K562 (cell line): ENCODE results near the gene PCNX2. TPM values are rescaled to one million over a fixed set of nuclear protein-coding genes. Genes with fewer than 3 reads are reported as not detected.

Source experiments
- BACH1 ChIP-seq: fragments of 200-800 bp; sonication (Bioruptor generic); IDR thresholded peaks from 2 replicates; pipeline ENCODE4 v1.6.1; 2016; ENCODE audit warnings: missing genetic modification characterization, missing compliant biosample characterization
- CLOCK ChIP-seq: fragments of 250-450 bp; sonication (Bioruptor Pico); IDR thresholded peaks from 2 replicates; pipeline ENCODE4 v1.4.0; 2020; ENCODE audit warnings: mild to moderate bottlenecking, moderate library complexity, borderline replicate concordance
- EHMT2 ChIP-seq: fragments of 450-650 bp; IDR thresholded peaks from 2 replicates; pipeline ENCODE4 v1.6.1; 2018; ENCODE audit warnings: antibody characterized with exemption
- ELF4 ChIP-seq: fragments of 450-650 bp; formaldehyde crosslinking; IDR thresholded peaks from 2 replicates; pipeline ENCODE4 v1.4.0; 2022; ENCODE audit warnings: missing genetic modification characterization
- FIP1L1 ChIP-seq: fragments of 200-400 bp; formaldehyde crosslinking; IDR thresholded peaks from 2 replicates; pipeline ENCODE4 v1.6.1; 2018; ENCODE audit warnings: mild to moderate bottlenecking, low read depth, low read length; ENCODE audit not compliant: poor library complexity, severe bottlenecking
- FOXP1 ChIP-seq: sonication (generic); formaldehyde crosslinking; IDR thresholded peaks from 2 replicates; pipeline ENCODE4 v1.8.0; 2022; ENCODE audit warnings: mild to moderate bottlenecking, missing genetic modification reagents
- ILK ChIP-seq: fragments of 450-650 bp; IDR thresholded peaks from 2 replicates; pipeline ENCODE4 v1.6.1; 2016; ENCODE audit warnings: missing genetic modification characterization, low read depth, mild to moderate bottlenecking, missing compliant biosample characterization, moderate library complexity, borderline replicate concordance
- LARP7 ChIP-seq: fragments of 450-650 bp; IDR thresholded peaks from 2 replicates; pipeline ENCODE4 v1.6.1; 2016
- MTA1 ChIP-seq: fragments of 450-650 bp; IDR thresholded peaks from 2 replicates; pipeline ENCODE4 v1.6.1; 2017; ENCODE audit warnings: borderline replicate concordance
- PPARD ChIP-seq: fragments of 250-450 bp; sonication (Bioruptor Pico); IDR thresholded peaks from 2 replicates; pipeline ENCODE4 v1.8.0; 2022; ENCODE audit warnings: inconsistent platforms, mild to moderate bottlenecking, moderate library complexity
- RAD21 ChIP-seq, 2 experiments: fragments of 250-450 bp in 1 of 2; fragments of 450-650 bp in 1 of 2; sonication (Bioruptor Pico) in 1 of 2; formaldehyde crosslinking in 1 of 2; IDR thresholded peaks in 1 of 2; conservative IDR thresholded peaks in 1 of 2; 2 replicates each; pipeline versions ENCODE4 v1.4.0 to v1.8.0; 2020 to 2022; ENCODE audit warnings: mild to moderate bottlenecking in 2 of 2, moderate library complexity in 1 of 2
- SAFB2 ChIP-seq: fragments of 200-400 bp; formaldehyde crosslinking; IDR thresholded peaks from 2 replicates; pipeline ENCODE4 v1.6.1; 2018; ENCODE audit warnings: borderline replicate concordance, low read length, low read depth, moderate library complexity; ENCODE audit not compliant: severe bottlenecking
- SNIP1 ChIP-seq: fragments of 450-650 bp; IDR thresholded peaks from 2 replicates; pipeline ENCODE4 v1.7.1; 2017; ENCODE audit warnings: low read depth, mild to moderate bottlenecking
- TAL1 ChIP-seq: fragments of 450-650 bp; IDR thresholded peaks from 2 replicates; pipeline ENCODE4 v1.6.1; 2016; ENCODE audit warnings: mild to moderate bottlenecking
- XRCC3 ChIP-seq: fragments of 450-650 bp; IDR thresholded peaks from 2 replicates; pipeline ENCODE4 v1.6.1; 2017; ENCODE audit warnings: mild to moderate bottlenecking, moderate library complexity
- ZNF57 ChIP-seq: fragments of 450-650 bp; formaldehyde crosslinking; IDR thresholded peaks from 2 replicates; pipeline ENCODE4 v1.4.0; 2020; ENCODE audit warnings: mild to moderate bottlenecking, moderate library complexity
- ZNF79 ChIP-seq: fragments of 250-450 bp; sonication (Bioruptor Pico); IDR thresholded peaks from 2 replicates; pipeline ENCODE4 v1.4.0; 2020; ENCODE audit warnings: low read depth, mild to moderate bottlenecking, moderate library complexity
- polyA plus RNA-seq, 8 experiments: library from polyadenylated mRNA; depleted of rRNA in 4 of 8; stranded (reverse) in 5 of 8; unstranded in 3 of 8; fragments of >200 nt; fragmentation: Nextera tagmentation in 2 of 8; fragmentation: Illumina TruSeq in 1 of 8; extraction: Ambion mirVana in 2 of 8; extraction: Trizol in 1 of 8; gene quantifications; 2 replicates each; pipeline versions ENCODE4 v1.2.1 to v1.2.3, GENCODE V29; 2011 to 2014; ENCODE audit warnings: inconsistent platforms in 1 of 8, missing spikeins in 1 of 8
- total RNA-seq, 7 experiments: library from RNA; depleted of rRNA in 6 of 7; stranded (reverse); fragments of >200 nt in 6 of 7; fragmentation: Illumina TruSeq in 2 of 7; extraction: Trizol in 2 of 7; gene quantifications; 2 replicates each; pipeline versions ENCODE4 v1.2.1 to v1.2.3, GENCODE V29; 2011 to 2021; ENCODE audit warnings: low replicate concordance in 1 of 7
- TF ChIP-seq, protein P1 (sequence below): sonication (generic); formaldehyde crosslinking; IDR thresholded peaks from 2 replicates; pipeline ENCODE4 v1.8.0; 2022; ENCODE audit warnings: mild to moderate bottlenecking, missing genetic modification reagents
- TF ChIP-seq, protein P2 (sequence below): fragments of 250-450 bp; sonication (Bioruptor Pico); IDR thresholded peaks from 2 replicates; pipeline ENCODE4 v1.5.0; 2021

Gene PCNX2
- total and polyA plus RNA-seq, 9 of the 15 experiments (the other 6 are each of a cell fraction or from before 2014, with no cell fraction given) = 0.07 to 0.33 TPM; not detected in 7

DNA sequence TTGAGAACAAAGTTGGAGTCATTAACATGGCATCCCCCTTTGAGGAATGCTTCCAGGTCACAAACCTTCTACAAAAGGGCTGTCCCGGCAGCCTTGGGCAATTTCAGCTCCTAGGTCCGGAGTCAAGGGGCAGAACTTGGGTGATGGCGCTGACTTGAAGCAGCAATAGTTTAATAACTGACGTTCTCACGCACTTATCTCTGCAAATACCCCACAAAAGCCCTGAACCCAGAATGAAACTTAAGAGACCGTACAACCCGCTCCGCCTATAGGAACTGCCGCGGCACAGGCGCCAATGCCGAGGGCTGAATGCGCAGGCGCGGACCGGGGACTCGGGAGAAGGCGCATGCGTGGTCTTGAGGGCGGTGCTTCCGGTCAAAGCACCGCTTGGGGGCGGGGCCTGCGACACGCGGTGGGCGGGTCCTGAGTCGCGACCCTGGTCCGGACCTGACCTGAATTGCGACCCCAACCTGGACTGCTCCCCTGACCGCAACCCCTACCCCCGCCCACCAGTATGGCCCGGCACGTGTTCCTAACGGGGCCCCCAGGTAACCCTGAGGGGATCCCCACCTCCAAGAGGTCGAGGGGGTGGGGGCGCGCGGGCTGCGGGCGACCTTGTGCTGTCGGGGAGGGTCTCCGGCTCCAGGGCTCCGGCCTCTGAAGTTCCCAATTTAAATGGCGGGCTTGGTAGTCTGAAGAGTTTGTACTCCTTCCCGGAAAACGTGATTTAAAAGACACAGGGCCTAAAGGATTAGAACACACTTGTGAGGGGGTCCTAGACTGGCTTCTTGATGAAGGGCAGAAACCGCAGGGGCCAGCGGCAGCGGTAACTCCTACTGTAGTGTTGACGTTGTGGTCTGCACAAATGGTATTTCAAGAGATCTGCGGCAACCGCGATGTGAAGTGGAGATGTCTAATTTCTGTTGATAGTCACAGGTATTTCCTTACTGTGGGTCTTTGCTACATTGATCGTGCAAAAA, 345.0 kb downstream of the PCNX2 start, which contains the start of gene NTPCR (continued):
- TF ChIP-seq FOXP1 (CRISPR knock-in tag) = no peak
- TF ChIP-seq ELF4 (CRISPR knock-in tag) = no peak
- no peak for TF ChIP-seq ZNF57 (CRISPR knock-in tag)
- no peak for TF ChIP-seq XRCC3
- TF ChIP-seq, protein P1, sequence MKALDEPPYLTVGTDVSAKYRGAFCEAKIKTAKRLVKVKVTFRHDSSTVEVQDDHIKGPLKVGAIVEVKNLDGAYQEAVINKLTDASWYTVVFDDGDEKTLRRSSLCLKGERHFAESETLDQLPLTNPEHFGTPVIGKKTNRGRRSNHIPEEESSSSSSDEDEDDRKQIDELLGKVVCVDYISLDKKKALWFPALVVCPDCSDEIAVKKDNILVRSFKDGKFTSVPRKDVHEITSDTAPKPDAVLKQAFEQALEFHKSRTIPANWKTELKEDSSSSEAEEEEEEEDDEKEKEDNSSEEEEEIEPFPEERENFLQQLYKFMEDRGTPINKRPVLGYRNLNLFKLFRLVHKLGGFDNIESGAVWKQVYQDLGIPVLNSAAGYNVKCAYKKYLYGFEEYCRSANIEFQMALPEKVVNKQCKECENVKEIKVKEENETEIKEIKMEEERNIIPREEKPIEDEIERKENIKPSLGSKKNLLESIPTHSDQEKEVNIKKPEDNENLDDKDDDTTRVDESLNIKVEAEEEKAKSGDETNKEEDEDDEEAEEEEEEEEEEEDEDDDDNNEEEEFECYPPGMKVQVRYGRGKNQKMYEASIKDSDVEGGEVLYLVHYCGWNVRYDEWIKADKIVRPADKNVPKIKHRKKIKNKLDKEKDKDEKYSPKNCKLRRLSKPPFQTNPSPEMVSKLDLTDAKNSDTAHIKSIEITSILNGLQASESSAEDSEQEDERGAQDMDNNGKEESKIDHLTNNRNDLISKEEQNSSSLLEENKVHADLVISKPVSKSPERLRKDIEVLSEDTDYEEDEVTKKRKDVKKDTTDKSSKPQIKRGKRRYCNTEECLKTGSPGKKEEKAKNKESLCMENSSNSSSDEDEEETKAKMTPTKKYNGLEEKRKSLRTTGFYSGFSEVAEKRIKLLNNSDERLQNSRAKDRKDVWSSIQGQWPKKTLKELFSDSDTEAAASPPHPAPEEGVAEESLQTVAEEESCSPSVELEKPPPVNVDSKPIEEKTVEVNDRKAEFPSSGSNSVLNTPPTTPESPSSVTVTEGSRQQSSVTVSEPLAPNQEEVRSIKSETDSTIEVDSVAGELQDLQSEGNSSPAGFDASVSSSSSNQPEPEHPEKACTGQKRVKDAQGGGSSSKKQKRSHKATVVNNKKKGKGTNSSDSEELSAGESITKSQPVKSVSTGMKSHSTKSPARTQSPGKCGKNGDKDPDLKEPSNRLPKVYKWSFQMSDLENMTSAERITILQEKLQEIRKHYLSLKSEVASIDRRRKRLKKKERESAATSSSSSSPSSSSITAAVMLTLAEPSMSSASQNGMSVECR (CRISPR knock-in tag) = no peak
- TF ChIP-seq LARP7 = no peak
- TF ChIP-seq BACH1 (tag) = no peak; the same call in 1 of the 2 replicates
- no peak for TF ChIP-seq RAD21 (CRISPR knock-in tag; conservative IDR thresholded peaks at IDR 0.05 in 1 of 2, IDR thresholded peaks at IDR 0.05 in 1 of 2)
- no peak for TF ChIP-seq FIP1L1
- no peak for TF ChIP-seq SAFB2
- TF ChIP-seq ILK (tag) = no peak
- TF ChIP-seq TAL1 = no peak
- TF ChIP-seq ZNF79 (CRISPR knock-in tag) = peak; percentile 11; the same call in 1 of the 2 replicates
- 0 out of 2 replicates have a peak, but pooled peaks have one; percentile 53 for TF ChIP-seq CLOCK (CRISPR knock-in tag)
- TF ChIP-seq PPARD (CRISPR knock-in tag) = no peak
- TF ChIP-seq SNIP1 = no peak
- TF ChIP-seq EHMT2 = peak; percentile 93
- TF ChIP-seq, protein P2, sequence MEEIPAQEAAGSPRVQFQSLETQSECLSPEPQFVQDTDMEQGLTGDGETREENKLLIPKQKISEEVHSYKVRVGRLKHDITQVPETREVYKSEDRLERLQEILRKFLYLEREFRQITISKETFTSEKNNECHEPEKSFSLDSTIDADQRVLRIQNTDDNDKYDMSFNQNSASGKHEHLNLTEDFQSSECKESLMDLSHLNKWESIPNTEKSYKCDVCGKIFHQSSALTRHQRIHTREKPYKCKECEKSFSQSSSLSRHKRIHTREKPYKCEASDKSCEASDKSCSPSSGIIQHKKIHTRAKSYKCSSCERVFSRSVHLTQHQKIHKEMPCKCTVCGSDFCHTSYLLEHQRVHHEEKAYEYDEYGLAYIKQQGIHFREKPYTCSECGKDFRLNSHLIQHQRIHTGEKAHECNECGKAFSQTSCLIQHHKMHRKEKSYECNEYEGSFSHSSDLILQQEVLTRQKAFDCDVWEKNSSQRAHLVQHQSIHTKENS (CRISPR knock-in tag) = no peak
- TF ChIP-seq MTA1 = no peak
